DND-41 (cell line): ENCODE results near the gene IQCK.

ENCODE experiments used
- EZH2 ChIP-seq: IDR thresholded peaks from 3 replicates; pipeline ENCODE4 v1.6.1; 2012; ENCODE audit warnings: borderline replicate concordance, low read depth, mild to moderate bottlenecking, moderate library complexity, low read length, inconsistent platforms; ENCODE audit not compliant: severe bottlenecking
- TF ChIP-seq, protein P1 (sequence below): IDR thresholded peaks from 2 replicates; pipeline ENCODE4 v1.5.1; 2012; ENCODE audit warnings: borderline replicate concordance, low read length, moderate library complexity, mild to moderate bottlenecking; ENCODE audit not compliant: poor library complexity, severe bottlenecking; ENCODE audit errors: extremely low read depth

DNA sequence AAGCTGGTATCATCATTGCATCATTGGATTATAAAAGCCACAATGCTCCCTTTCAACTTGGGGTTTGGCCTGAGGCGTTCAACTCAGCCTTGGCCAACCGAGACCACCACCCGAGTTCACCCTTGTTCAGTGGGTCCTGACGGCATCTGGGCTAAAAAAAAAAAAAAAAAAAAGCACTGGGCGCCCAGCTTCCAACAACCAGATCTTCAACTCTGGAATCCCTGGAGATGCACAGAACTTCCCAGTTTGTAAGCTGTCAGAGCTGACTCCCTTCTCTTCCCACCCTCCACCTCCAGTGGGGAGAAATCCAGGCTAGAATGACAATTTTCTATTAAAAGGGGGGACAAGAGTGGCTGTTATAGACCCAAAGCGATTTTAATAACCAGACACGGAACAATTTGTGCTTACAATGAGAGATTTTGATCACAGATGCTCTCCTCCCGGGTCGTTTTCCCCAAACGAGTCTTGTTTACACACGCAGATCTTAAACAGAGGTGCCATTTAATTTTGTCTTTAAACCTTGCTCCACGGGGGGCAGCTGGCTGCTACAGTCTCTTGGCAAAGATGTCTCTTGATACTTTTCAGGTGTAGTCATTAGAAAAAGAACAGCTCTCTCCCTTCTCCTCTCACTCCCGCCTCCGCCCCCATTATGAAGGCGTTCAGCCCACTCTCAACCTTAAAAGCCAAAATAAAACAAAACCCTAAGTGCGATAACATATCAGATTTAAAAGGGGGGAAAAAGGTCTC, 139.7 kb downstream of the IQCK start:
- TF ChIP-seq, protein P1, sequence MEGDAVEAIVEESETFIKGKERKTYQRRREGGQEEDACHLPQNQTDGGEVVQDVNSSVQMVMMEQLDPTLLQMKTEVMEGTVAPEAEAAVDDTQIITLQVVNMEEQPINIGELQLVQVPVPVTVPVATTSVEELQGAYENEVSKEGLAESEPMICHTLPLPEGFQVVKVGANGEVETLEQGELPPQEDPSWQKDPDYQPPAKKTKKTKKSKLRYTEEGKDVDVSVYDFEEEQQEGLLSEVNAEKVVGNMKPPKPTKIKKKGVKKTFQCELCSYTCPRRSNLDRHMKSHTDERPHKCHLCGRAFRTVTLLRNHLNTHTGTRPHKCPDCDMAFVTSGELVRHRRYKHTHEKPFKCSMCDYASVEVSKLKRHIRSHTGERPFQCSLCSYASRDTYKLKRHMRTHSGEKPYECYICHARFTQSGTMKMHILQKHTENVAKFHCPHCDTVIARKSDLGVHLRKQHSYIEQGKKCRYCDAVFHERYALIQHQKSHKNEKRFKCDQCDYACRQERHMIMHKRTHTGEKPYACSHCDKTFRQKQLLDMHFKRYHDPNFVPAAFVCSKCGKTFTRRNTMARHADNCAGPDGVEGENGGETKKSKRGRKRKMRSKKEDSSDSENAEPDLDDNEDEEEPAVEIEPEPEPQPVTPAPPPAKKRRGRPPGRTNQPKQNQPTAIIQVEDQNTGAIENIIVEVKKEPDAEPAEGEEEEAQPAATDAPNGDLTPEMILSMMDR = no peak
- no peak for TF ChIP-seq EZH2
